ENCODE measurements around the gene SLC38A8.

DNA sequence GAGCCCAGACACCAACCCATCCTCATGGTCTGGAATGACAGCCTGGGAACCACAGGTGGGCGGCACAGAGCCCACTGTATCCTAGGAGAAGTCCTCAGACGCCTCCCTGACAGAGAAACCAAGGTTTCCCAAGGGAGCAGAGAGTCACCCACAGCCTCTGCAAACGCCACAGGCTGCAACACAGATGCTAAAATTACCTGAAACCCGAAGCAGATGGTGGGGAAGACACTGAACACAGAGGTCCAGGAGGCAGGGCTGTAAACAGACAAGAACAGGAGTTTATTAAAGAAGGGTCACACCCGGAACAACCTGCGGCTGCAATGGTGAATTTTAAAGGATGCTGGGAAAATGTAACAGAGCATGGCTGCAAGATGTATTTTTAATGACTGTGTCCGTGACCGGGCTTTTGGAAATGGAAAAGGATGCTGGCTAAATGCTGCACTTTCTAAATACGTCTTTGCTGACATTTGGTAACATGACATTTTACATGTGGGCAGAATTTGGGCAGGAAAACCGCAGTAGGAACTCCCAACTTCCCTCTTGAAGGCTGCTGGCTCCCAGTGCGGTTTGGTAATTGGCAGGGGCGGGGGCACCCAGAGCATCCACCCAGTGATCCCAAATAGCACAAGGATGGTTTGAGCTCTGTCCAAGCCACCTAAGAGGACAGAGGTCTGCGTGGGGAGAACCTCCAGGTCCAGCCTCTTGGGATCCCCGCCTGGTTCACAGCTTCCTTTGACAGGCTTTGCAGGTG lies 13.1 kb downstream of the SLC38A8 start:
- TF ChIP-seq, protein P1, sequence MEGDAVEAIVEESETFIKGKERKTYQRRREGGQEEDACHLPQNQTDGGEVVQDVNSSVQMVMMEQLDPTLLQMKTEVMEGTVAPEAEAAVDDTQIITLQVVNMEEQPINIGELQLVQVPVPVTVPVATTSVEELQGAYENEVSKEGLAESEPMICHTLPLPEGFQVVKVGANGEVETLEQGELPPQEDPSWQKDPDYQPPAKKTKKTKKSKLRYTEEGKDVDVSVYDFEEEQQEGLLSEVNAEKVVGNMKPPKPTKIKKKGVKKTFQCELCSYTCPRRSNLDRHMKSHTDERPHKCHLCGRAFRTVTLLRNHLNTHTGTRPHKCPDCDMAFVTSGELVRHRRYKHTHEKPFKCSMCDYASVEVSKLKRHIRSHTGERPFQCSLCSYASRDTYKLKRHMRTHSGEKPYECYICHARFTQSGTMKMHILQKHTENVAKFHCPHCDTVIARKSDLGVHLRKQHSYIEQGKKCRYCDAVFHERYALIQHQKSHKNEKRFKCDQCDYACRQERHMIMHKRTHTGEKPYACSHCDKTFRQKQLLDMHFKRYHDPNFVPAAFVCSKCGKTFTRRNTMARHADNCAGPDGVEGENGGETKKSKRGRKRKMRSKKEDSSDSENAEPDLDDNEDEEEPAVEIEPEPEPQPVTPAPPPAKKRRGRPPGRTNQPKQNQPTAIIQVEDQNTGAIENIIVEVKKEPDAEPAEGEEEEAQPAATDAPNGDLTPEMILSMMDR (IDR thresholded peaks at IDR 0.05), result no peak
- TF ChIP-seq POLR2A (IDR thresholded peaks at IDR 0.05), result no peak

Data from lower leg skin (tissue), 3 donors.